HG03342 (cell line): ENCODE results near the gene NF1.
"Not testable (repeated sequence)": the region's sequence is repeated elsewhere in the genome, so short reads cannot be mapped to it uniquely, and the experiment has no call there.

ENCODE experiments used
- ATAC-seq: cut with Tn5 transposase; IDR thresholded peaks from one replicate; pipeline ENCODE4 v1.9.1; 2021; ENCODE audit warnings: mild to moderate bottlenecking, moderate library complexity; ENCODE audit not compliant: unreplicated experiment

Gene NF1

GRCh38 chr17:31321481-31321880, 226.7 kb downstream of the NF1 start, which contains the start of gene EVI2A:
TSS of gene EVI2A (minus strand) at chr17:31321622. CDS start at chr17:31319013, 2,609 bp downstream.
- no peak for ATAC-seq

GRCh38 chr17:31321966-31322365, 227.2 kb downstream of the NF1 start:
- ATAC-seq: no peak

- no peak for ATAC-seq
Measured at GRCh38 chr17:31323551-31323950, 228.8 kb downstream of the NF1 start.

- no peak for ATAC-seq
Measured at GRCh38 chr17:31327534-31328159, 232.9 kb downstream of the NF1 start.

- ATAC-seq: no peak
Measured at GRCh38 chr17:31328160-31328535, 233.4 kb downstream of the NF1 start.

GRCh38 chr17:31329221-31329620, 234.4 kb downstream of the NF1 start:
- ATAC-seq: no peak

- ATAC-seq: no peak
Measured at GRCh38 chr17:31339906-31340661, 245.3 kb downstream of the NF1 start.

GRCh38 chr17:31345191-31345747, 250.5 kb downstream of the NF1 start:
- not testable (repeated sequence) for ATAC-seq

GRCh38 chr17:31349454-31349853, 254.7 kb downstream of the NF1 start:
- ATAC-seq: no peak

GRCh38 chr17:31355935-31356334, 261.2 kb downstream of the NF1 start:
- ATAC-seq: no peak

GRCh38 chr17:31357091-31357490, 262.3 kb downstream of the NF1 start:
- no peak for ATAC-seq

GRCh38 chr17:31357839-31358394, 263.1 kb downstream of the NF1 start:
- ATAC-seq: no peak

GRCh38 chr17:31364012-31364411, 269.2 kb downstream of the NF1 start:
- no peak for ATAC-seq

- no peak for ATAC-seq
Measured at GRCh38 chr17:31366088-31366487, 271.3 kb downstream of the NF1 start.

GRCh38 chr17:31369266-31369665, 274.5 kb downstream of the NF1 start:
- ATAC-seq: no peak

GRCh38 chr17:31371511-31372097, 276.8 kb downstream of the NF1 start:
- no peak for ATAC-seq

GRCh38 chr17:31373150-31374093, 278.6 kb downstream of the NF1 start:
- no peak for ATAC-seq

GRCh38 chr17:31374094-31374447, 279.3 kb downstream of the NF1 start:
- no peak for ATAC-seq

- no peak for ATAC-seq
Measured at GRCh38 chr17:31374503-31374902, 279.7 kb downstream of the NF1 start.

- ATAC-seq: no peak
Measured at GRCh38 chr17:31378638-31379037, 283.9 kb downstream of the NF1 start.
